ENCODE results near the gene CANT1.
A peak's percentile ranks its signal among the peaks of the same experiment; 100 is the strongest.

The CANT1 gene

DNA sequence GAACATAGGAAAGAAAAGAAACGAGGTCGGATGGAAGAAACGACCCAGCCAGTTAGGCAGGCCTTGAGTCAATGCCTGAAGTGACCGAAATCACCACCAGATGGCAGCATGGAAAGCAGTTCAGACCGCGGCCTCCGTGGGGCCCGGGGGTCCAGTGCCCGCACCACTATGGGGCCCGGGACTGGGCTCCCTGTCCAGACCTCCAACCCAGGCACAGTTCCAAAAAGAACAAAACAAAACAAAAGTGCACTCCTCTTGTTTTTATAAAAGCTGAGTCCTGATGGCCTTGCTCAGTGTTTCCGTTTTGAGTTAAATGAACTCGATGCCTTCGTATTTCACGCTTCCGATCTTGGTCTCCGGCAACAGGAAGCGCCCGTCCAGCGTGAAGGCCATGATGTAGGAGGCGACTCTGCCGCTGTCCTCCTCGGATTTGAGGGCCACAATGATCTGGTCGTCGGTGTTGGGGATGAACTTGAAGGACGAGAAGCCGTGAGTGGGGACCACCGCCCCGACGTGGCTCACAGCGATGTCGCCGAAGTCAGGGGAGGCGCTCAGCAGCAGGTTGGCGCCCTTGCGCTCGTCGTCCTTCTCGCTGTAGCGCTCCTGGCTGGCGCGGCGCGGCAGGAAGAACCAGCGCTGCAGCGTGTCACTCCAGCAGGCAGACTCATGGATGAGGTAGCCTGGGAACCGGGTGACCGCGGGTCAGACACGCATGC, 16.2 kb downstream of the CANT1 start:
- Mint-ChIP-seq H3K4me1 (peaks cover 5% of the 10 kb centered on the region), H3K4me3 (no peak overlapping the region), H3K27ac (no peak overlapping the region), H3K27me3 (no peaks in the 10 kb centered on the region), H3K36me3 (peaks cover 34% of the 10 kb centered on the region), H3K9me3 (no peaks in the 10 kb centered on the region)
- ATAC-seq (ENCODE audit: low read depth), result peak; percentile 63
- DNase-seq (ENCODE audit: low spot score in 2 of 2), result peak; percentile 44 to 59

DNA sequence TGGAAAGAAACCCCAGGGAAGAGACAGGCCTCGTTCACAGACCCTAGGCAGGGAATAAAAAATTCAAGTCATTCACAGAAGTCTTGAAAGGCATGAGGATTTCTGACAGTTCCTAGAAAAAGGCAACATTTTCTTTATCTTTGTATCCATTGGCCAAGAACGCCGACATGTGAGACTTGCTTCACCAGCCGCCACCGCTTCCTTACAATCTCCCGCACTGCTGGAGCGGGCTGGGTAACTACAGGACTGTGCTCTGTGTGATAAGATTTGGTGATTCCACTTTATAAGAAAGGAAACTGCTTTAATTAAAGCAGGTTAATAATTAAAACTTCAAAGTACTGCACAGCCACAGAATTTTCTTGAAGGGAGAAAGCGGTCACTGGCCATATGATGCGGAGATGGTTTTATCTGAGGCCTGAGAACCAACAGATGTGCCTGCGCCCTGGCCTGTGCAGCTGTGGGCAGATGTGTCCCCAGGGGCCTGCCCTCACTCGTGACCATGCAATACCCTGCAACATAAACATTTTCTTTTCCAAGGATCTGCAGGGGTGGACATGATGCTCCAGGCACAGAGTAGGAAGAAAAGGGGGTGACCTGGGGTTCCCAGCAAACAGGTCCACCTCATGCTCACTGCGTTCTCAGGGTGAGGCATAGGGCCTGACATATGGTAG, 16.9 kb downstream of the CANT1 start:
- Mint-ChIP-seq H3K4me3 (no peak overlapping the region), H3K27ac (no peak overlapping the region), H3K9me3 (no peaks in the 10 kb centered on the region), H3K27me3 (no peaks in the 10 kb centered on the region), H3K4me1 (peaks cover 5% of the 10 kb centered on the region), H3K36me3 (peaks cover 34% of the 10 kb centered on the region)
- DNase-seq (ENCODE audit: low spot score in 2 of 2), result no peak
- ATAC-seq (ENCODE audit: low read depth), result no peak

DNA sequence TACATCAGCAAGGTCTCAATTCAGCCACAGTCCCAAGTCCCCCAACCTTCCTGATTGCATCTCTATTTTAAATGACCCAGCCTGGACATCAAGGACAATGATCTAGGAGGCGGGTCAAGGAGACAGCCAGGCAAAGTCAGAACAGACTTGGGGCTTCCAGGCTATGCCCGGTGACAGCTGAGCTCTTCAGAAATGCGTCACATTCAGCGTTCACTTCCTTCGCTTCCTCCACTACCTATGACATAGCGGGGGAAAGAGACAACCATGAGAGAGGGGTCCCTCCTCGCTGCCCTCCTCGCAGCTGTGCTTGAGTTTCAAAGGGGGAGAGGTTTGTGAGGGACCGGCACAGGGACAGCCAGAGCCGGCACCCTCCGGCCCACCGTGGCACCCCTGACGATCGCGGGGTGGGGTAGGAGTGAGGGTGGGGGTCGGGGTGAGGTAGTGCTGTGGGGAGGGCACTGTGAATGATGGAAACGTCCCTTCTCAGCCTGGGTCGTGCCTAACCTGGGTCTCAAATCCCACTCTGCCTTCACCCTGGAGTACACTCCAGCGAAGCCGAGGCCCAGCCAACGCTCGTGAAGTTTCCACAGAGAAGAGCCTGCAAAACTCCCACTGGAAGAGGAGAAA, 17.5 kb downstream of the CANT1 start:
- no peak for ATAC-seq (ENCODE audit: low read depth)
- no peak for DNase-seq (ENCODE audit: low spot score in 2 of 2)
- no peak overlapping the region for H3K27ac Mint-ChIP-seq
- H3K27me3 Mint-ChIP-seq, result no peaks in the 10 kb centered on the region
- peaks cover 5% of the 10 kb centered on the region for H3K4me1 Mint-ChIP-seq
- H3K9me3 Mint-ChIP-seq, result no peaks in the 10 kb centered on the region
- no peak overlapping the region for H3K4me3 Mint-ChIP-seq
- H3K36me3 Mint-ChIP-seq, result peaks cover 32% of the 10 kb centered on the region

DNA sequence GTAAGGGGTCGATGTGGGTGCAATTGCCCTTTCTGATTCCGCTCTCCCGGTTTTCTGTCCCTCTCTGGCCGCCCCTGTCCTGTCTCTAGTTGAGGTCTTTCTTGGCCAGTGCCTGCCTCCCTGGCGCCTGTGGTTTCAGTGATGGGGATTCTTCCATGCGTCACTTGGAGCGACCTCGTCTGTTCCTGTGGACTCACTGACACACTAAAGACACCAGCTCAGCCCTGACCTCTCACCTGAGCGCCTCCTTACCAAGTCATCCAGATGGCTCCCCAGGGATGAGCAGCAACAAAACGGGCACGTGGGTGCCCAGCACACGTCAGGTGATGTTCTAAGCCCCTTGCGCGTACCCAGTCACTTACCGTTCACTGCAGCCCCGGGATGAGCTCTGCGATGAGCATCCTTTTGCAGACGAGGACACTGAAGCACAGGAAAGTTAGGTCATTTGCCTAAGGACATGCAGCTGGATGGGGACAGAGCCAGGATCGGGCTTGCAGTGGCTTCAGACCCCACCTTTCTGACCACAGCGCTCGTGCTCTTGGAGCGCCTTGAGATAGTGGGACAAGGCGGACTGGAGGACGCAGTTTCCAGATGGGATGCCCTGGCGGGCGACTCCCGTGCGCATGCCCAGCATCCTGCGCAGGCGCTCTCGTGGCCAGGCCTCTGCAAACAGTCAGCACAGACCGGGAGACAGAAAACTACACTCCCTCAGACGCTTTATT, 18.4 kb downstream of the CANT1 start:
- Mint-ChIP-seq H3K4me3 (no peak overlapping the region), H3K27me3 (no peaks in the 10 kb centered on the region), H3K9me3 (no peaks in the 10 kb centered on the region), H3K27ac (no peak overlapping the region), H3K4me1 (peaks cover 12% of the 10 kb centered on the region), H3K36me3 (peaks cover 29% of the 10 kb centered on the region)
- no peak for DNase-seq (ENCODE audit: low spot score in 2 of 2)
- ATAC-seq (ENCODE audit: low read depth), result no peak

DNA sequence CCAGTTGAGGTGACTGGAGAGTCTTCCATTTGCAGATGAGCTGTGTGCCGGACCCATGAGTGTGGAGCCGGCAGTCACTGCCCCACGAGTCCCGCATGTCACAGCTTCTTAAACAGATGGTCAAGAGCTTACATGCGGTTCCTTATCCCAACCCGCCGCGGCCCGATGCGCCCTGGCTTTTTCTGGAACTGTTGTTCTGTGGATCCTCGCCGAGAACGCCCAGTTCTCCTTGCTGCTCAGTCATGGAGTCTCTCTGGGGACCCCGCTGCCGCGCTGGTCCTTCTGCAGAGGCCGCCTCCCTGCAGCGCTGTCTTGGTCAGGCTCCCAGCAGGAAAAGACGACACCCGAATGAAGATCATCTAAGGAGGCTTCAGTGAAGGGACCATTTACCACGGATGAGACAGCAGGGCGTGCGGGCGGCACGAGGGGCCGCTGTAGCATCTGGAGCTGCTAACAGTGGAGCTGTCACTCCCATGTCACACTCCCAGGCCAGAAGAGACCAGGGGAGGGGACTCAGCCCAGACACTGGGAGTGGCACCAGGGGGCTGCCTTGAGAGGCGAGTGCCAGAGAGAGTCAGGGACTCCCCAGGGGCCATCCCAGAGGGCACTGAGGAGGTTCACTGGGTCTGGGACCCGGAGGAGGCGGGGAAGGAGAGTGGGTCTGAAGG, 19.1 kb downstream of the CANT1 start:
- H3K4me1 Mint-ChIP-seq, result peaks cover 17% of the 10 kb centered on the region
- ATAC-seq (ENCODE audit: low read depth) (no peak), DNase-seq (ENCODE audit: low spot score in 2 of 2) (no peak)
- no peak overlapping the region for H3K4me3 Mint-ChIP-seq
- H3K9me3 Mint-ChIP-seq, result no peaks in the 10 kb centered on the region
- no peak overlapping the region for H3K27ac Mint-ChIP-seq
- H3K36me3 Mint-ChIP-seq, result peaks cover 26% of the 10 kb centered on the region
- H3K27me3 Mint-ChIP-seq, result no peaks in the 10 kb centered on the region

DNA sequence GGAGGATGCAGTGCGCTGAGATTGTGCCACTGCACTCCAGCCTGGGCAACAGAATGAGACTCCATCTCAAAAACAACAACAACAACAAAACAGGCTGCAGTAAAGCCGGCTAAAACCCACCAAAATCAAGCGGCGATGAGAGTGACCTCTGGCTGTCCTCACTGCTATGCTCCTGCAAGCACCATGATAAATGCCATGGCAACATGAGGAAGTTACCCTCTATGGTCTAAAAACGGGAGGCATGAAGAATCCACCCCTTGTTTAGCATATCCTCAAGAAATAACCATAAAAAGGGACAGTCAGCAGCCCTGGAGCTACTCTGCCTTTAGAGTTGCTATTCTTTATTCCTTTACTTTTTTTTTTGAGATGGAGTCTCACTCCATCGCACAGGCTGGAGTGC, 21.4 kb downstream of the CANT1 start:
- no peaks in the 10 kb centered on the region for H3K9me3 Mint-ChIP-seq

DNA sequence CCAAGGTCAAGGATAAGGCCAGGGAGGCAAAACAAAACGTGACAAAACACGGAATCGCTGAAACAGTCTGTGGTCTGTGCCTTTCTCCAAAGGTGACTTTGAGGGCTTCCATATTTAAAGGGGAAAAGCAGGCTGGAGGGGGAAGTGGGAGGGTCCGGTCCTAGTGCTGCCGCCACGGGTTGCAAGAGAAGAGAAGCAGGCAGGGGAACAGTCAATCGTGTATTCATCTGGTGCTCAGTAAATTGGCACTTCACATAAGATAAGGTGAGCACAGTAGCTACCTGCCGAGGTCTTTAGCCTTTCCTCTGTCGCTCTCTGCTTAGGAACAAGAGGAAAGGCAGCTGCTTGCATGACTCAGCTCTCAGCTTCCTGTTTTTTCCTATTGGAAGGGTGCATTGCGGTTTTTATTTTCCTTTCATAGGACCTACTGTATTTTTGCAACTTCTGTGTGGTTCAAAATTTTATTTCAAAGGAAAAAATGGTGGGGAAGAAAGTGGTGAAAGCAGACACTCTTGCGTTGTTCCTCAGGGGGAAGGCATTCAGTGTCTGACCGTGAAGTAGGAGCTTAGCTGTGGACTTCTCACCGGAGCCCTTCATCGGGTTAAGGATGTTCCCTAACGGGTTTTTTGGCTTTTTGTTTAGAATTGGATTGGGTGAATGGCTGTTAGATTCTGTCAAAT, 22.8 kb downstream of the CANT1 start:
- peaks cover 12% of the 10 kb centered on the region for H3K4me1 Mint-ChIP-seq
- no peak overlapping the region for H3K27ac Mint-ChIP-seq
- no peaks in the 10 kb centered on the region for H3K27me3 Mint-ChIP-seq
- no peaks in the 10 kb centered on the region for H3K9me3 Mint-ChIP-seq
- peaks cover 13% of the 10 kb centered on the region for H3K36me3 Mint-ChIP-seq
- DNase-seq (ENCODE audit: low spot score in 2 of 2), result no peak
- H3K4me3 Mint-ChIP-seq, result no peak overlapping the region
- ATAC-seq (ENCODE audit: low read depth), result peak; percentile 27

More for the DNA sequence above, 21.4 kb downstream of the CANT1 start:
- H3K4me3 Mint-ChIP-seq, result no peak overlapping the region
- no peak overlapping the region for H3K27ac Mint-ChIP-seq
- peaks cover 20% of the 10 kb centered on the region for H3K36me3 Mint-ChIP-seq
- peaks cover 15% of the 10 kb centered on the region for H3K4me1 Mint-ChIP-seq
- DNase-seq (ENCODE audit: low spot score in 2 of 2) (no peak), ATAC-seq (ENCODE audit: low read depth) (no peak)
- H3K27me3 Mint-ChIP-seq, result no peaks in the 10 kb centered on the region

DNA sequence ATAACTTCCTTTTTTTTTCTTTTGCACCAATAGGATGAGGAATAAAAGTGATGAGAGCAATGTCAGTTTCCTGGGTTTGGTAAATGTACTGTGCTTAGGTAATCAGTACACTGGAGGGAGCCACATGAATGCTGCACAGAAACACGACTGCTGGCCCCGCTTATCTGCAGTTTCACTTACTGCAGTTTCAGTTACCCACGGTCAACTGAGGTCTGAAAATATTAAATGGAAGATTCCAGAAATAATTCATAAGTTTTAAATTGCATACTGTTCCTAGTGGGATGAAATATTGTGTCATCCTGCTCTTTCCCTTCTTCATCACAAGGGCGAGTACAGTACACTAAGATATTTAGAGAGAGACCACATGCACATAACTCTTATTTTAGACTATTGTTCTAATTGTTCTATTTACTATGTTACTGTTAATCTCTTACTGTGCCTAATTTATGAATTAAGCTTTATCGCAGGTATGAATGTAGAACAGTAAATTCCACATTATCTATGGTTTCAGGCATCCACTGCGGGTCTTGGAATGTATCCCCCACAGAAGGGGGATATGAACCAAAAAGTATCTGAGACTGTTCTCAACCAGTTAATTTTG, 23.4 kb downstream of the CANT1 start:
- Mint-ChIP-seq H3K4me1 (peaks cover 12% of the 10 kb centered on the region), H3K36me3 (peaks cover 11% of the 10 kb centered on the region), H3K9me3 (no peaks in the 10 kb centered on the region), H3K27me3 (no peaks in the 10 kb centered on the region), H3K4me3 (no peak overlapping the region), H3K27ac (no peak overlapping the region)
- DNase-seq (ENCODE audit: low spot score in 2 of 2) (no peak), ATAC-seq (ENCODE audit: low read depth) (peak; percentile 88)

DNA sequence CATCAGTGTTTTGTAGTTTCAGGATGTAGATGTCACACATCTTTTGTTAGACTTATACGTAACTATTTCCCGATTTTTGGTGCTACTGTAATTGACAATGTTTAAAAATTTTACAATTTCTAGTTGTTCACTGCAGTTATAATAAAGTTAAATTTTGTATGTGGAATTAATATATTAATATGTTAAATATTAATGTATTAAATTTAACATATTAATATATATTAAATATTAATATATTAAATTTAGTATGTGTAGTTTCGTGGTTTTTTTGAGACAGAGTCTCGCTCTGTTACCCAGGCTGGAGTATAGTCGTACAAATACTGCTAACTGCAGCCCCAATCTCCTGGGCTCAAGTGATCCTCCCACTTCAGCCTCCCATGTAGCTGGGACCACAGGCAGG, 24.2 kb downstream of the CANT1 start:
- Mint-ChIP-seq H3K4me3 (no peak overlapping the region), H3K4me1 (peaks cover 15% of the 10 kb centered on the region), H3K36me3 (peaks cover 4% of the 10 kb centered on the region), H3K27ac (no peak overlapping the region), H3K9me3 (no peaks in the 10 kb centered on the region), H3K27me3 (no peaks in the 10 kb centered on the region)
- no peak for DNase-seq (ENCODE audit: low spot score in 2 of 2)
- ATAC-seq (ENCODE audit: low read depth), result no peak

DNA sequence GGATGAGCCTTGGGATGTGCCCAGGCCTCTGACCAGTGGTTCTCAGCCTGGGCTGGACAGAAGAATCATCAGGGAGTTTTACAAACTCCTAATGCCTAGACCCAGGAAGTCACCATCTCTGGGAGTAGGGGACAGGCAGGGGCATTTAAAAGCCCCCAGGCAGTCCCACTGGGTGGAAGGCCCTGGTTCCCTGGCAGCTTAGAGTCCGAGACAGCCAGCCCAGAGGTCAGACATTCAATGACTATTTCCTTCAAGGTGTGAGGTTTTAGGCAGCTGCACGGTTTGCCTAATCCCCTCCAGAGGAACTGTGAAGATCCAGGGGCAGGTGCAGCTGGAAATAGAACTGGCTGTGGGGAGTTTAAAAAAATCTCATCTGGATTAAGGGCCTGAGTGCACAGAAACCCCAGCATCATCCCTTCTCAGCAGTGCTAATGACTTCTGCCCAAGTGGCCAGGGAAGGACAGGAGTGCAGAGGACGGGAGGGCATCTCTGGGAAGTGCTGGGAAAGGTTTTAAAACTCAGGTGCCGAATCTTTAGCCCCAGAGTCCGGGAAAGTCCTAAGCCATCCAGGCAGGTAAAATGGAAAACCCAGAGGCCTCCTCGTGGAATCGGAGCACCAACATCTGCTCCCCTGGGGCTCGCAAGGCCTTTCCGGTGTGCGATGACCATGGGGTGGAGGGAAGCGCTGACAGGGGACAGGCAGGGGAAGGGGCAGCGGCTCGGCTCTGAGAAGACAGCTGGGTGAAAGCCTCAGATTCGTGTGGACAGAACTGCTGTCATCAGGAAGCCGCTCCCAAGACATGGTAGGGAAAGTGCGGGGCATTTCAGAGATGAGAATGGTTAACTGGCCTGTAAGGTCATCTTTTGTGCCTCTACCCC, 28.3 kb downstream of the CANT1 start:
- ATAC-seq (ENCODE audit: low read depth) (no peak), DNase-seq (ENCODE audit: low spot score in 2 of 2) (no peak)
- no peaks in the 10 kb centered on the region for H3K9me3 Mint-ChIP-seq
- no peak overlapping the region for H3K27ac Mint-ChIP-seq
- no peak overlapping the region for H3K4me3 Mint-ChIP-seq
- H3K4me1 Mint-ChIP-seq, result peaks cover 19% of the 10 kb centered on the region
- peaks cover 1% of the 10 kb centered on the region for H3K27me3 Mint-ChIP-seq
- H3K36me3 Mint-ChIP-seq, result no peaks in the 10 kb centered on the region

DNA sequence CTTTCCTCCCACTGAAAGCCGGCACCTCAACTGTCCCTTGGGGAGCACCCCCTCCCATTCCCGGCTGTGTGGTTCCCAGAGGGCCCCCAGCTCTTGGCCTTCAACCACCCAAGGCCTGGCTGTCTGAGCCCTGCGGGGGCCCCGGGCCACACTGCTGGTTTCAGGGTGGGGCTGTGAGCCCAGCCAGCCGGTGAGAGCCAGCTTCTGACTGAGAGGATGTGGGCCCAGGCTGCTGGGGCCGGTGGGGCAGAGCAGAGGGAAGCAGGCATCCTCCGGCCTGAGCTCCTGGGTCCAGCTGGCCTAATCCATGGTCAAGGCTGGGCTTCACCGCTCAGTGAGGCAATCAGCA, 29.0 kb downstream of the CANT1 start:
- Mint-ChIP-seq H3K27me3 (peaks cover 1% of the 10 kb centered on the region), H3K27ac (no peak overlapping the region), H3K4me1 (peaks cover 17% of the 10 kb centered on the region), H3K36me3 (no peaks in the 10 kb centered on the region), H3K4me3 (no peak overlapping the region), H3K9me3 (no peaks in the 10 kb centered on the region)
- DNase-seq (ENCODE audit: low spot score in 2 of 2), result no peak
- ATAC-seq (ENCODE audit: low read depth), result no peak

DNA sequence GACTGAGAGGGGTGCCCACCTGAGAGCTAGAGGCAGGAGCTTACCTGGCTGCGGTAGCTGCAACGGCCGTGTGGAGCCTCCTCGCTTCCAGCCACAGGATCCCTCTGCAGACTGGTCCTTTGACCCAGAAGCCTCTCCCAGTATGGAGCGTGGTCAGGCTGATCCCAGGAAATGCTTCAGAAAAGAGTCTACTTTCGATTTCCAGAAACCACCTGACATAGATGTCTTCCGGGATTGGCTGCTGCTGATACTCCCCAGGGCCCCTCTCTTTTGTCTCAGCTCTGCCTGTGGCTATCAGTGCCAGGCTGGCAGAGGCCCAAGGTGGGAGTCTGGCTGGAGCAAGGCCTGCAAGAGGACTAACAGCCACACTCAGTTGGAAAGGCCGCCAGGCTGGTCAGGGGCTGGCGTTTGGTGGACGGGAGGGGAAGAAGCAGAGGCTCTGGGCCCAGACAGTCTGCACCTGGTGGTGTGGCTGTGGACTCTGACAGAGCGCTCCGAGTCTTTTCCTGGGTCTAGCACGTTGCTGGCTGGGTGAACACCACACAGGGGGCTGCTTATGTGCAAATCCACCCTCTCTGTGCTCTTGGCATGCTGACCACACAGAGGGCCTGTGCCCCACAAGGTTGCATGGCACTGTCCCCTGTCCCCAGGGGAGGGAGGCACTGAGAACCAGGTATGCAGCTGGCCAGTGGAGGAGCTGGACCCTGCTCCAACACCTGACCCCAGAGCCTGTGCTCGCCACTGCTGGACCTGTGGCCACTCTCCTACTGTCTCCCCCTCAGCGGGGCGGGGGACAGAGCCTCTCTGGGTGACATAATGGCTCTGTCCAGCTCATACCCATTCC, 29.6 kb downstream of the CANT1 start, which contains the start of gene LGALS3BP:
TSS of gene LGALS3BP (minus strand) at position 144 of the 844 bp plus-strand sequence. CDS start 2,732 bp downstream, outside the sequence.
- H3K4me3 Mint-ChIP-seq, result peak within 1 kb of the TSS; percentile 29
- H3K9me3 Mint-ChIP-seq, result no peaks in the 10 kb centered on the region
- DNase-seq (ENCODE audit: low spot score in 2 of 2) (no peak), ATAC-seq (ENCODE audit: low read depth) (peak; percentile 24)
- H3K4me1 Mint-ChIP-seq, result peaks cover 17% of the 10 kb centered on the region
- H3K27me3 Mint-ChIP-seq, result peaks cover 1% of the 10 kb centered on the region
- H3K36me3 Mint-ChIP-seq, result no peaks in the 10 kb centered on the region
- no peak within 1 kb of the TSS for H3K27ac Mint-ChIP-seq

Measured in memory B cell (primary cell).